ENCODE measurements around the gene RPTOR.

The RPTOR gene

GRCh38 chr17:80996422-80997305 lies 452.0 kb downstream of the RPTOR start:
- DNase-seq (ENCODE audit: low read depth in 2 of 2) = no peak

GRCh38 chr17:80997424-80998117 lies 452.9 kb downstream of the RPTOR start:
- DNase-seq (ENCODE audit: low read depth in 2 of 2) = no peak

- DNase-seq (ENCODE audit: low read depth in 2 of 2) = no peak
These were observed 453.6 kb downstream of the RPTOR start for GRCh38 chr17:80998118-80998747.

GRCh38 chr17:80998748-80999535 lies 454.3 kb downstream of the RPTOR start:
- no peak for DNase-seq (ENCODE audit: low read depth in 2 of 2)

GRCh38 chr17:80999536-81000333 lies 455.1 kb downstream of the RPTOR start:
- DNase-seq (ENCODE audit: low read depth in 2 of 2) = no peak

- no peak for DNase-seq (ENCODE audit: low read depth in 2 of 2)
These were observed 455.6 kb downstream of the RPTOR start for GRCh38 chr17:81000334-81000630.

- no peak for DNase-seq (ENCODE audit: low read depth in 2 of 2)
These were observed 456.2 kb downstream of the RPTOR start for GRCh38 chr17:81000631-81001357.

GRCh38 chr17:81002013-81002384 lies 457.4 kb downstream of the RPTOR start:
- no peak for DNase-seq (ENCODE audit: low read depth in 2 of 2)

GRCh38 chr17:81002409-81003361 lies 458.0 kb downstream of the RPTOR start:
- DNase-seq (ENCODE audit: low read depth in 2 of 2) = no peak

GRCh38 chr17:81003711-81004475 lies 459.3 kb downstream of the RPTOR start:
- no peak for DNase-seq (ENCODE audit: low read depth in 2 of 2)

GRCh38 chr17:81006891-81007290 lies 462.3 kb downstream of the RPTOR start:
- DNase-seq (ENCODE audit: low read depth in 2 of 2) = no peak

GRCh38 chr17:81008140-81008539 lies 463.5 kb downstream of the RPTOR start:
- DNase-seq (ENCODE audit: low read depth in 2 of 2) = no peak

GRCh38 chr17:81009136-81009535 lies 464.5 kb downstream of the RPTOR start:
- DNase-seq (ENCODE audit: low read depth in 2 of 2) = no peak

- DNase-seq (ENCODE audit: low read depth in 2 of 2) = no peak
These were observed 466.3 kb downstream of the RPTOR start for GRCh38 chr17:81010935-81011334.

- DNase-seq (ENCODE audit: low read depth in 2 of 2) = no peak
These were observed 467.3 kb downstream of the RPTOR start for GRCh38 chr17:81011951-81012350.

- no peak for DNase-seq (ENCODE audit: low read depth in 2 of 2)
These were observed 468.2 kb downstream of the RPTOR start for GRCh38 chr17:81012574-81013447.

GRCh38 chr17:81013642-81014041 lies 469.0 kb downstream of the RPTOR start:
- no peak for DNase-seq (ENCODE audit: low read depth in 2 of 2)

- no peak for DNase-seq (ENCODE audit: low read depth in 2 of 2)
These were observed 470.5 kb downstream of the RPTOR start for GRCh38 chr17:81015136-81015535.
